ENCODE data around the gene COLEC11. TPM values are rescaled to one million over a fixed set of nuclear protein-coding genes. Genes with fewer than 3 reads are reported as not detected.

The COLEC11 gene
- polyA plus RNA-seq, 1 experiment: 0.15 TPM

DNA sequence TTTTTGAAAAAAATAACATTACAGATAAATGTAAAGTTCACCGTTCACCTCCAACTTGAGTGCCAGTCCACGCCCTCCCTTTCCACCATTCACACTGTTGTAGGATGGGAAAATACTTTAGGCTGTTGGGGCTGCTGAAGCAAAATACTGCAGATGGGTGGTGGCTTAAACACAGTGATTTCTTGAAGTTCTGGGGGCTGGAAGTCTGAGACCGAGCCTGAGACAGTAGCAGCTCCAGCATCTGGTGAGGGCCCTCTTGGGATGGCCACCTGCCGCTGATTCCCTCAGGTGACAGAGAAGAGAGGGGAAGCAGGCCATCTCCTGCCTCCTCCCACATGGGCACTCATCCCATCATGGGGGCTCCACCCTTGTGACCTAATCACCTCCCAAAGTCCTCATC lies 80.8 kb downstream of the COLEC11 start:
- H3K36me3 ChIP-seq (ENCODE audit: control insufficient read depth, insufficient read depth, low read length): no peaks in the 10 kb centered on the region
- ChIA-PET CTCF (no interaction called here), POLR2A (no interaction called here)
- no peak overlapping the region for H3K4me3 ChIP-seq (ENCODE audit: low read depth, low read length)
- TF ChIP-seq, protein P1, sequence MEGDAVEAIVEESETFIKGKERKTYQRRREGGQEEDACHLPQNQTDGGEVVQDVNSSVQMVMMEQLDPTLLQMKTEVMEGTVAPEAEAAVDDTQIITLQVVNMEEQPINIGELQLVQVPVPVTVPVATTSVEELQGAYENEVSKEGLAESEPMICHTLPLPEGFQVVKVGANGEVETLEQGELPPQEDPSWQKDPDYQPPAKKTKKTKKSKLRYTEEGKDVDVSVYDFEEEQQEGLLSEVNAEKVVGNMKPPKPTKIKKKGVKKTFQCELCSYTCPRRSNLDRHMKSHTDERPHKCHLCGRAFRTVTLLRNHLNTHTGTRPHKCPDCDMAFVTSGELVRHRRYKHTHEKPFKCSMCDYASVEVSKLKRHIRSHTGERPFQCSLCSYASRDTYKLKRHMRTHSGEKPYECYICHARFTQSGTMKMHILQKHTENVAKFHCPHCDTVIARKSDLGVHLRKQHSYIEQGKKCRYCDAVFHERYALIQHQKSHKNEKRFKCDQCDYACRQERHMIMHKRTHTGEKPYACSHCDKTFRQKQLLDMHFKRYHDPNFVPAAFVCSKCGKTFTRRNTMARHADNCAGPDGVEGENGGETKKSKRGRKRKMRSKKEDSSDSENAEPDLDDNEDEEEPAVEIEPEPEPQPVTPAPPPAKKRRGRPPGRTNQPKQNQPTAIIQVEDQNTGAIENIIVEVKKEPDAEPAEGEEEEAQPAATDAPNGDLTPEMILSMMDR (IDR thresholded peaks at IDR 0.05; ENCODE audit: insufficient read depth, low read depth, low read length): no peak
- no peak for DNase-seq (ENCODE audit: low read depth)
- H3K27me3 ChIP-seq (ENCODE audit: control insufficient read depth, insufficient read depth, low read length): no peaks in the 10 kb centered on the region

- ChIA-PET CTCF (no interaction called here), POLR2A (no interaction called here)
- Histone ChIP-seq H3K27me3 (ENCODE audit: control insufficient read depth, insufficient read depth, low read length) (no peaks in the 10 kb centered on the region), H3K4me3 (ENCODE audit: low read depth, low read length) (no peak overlapping the region), H3K36me3 (ENCODE audit: control insufficient read depth, insufficient read depth, low read length) (no peaks in the 10 kb centered on the region)
- TF ChIP-seq, protein P1 (IDR thresholded peaks at IDR 0.05; ENCODE audit: insufficient read depth, low read depth, low read length): no peak
- no peak for DNase-seq (ENCODE audit: low read depth)
Observed at GRCh38 chr2:3677436-3677835, 82.5 kb downstream of the COLEC11 start.

DNA sequence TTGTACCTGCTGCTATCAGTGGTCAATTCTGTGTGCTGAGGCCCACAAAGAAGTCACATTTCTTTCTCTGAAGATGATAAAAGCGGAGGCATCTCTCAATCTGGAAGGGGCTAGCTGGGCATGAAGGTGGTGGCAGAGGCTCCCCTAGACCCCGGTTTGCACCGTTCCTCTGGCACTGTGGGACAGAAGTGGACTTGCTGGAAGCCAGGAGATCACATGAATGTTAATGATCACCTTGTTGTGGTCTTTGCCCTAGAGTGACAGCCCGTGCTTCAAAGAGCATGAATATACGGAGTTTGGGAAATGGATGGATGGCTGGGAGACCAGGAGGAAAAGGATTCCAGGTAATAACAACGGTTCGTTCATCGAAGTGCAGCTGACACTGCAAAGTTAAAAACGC lies 83.3 kb downstream of the COLEC11 start:
- ChIA-PET POLR2A (no interaction called here), CTCF (no interaction called here)
- H3K4me3 ChIP-seq (ENCODE audit: low read depth, low read length): no peak overlapping the region
- no peak for DNase-seq (ENCODE audit: low read depth)
- TF ChIP-seq, protein P1 (IDR thresholded peaks at IDR 0.05; ENCODE audit: insufficient read depth, low read depth, low read length): no peak
- H3K27me3 ChIP-seq (ENCODE audit: control insufficient read depth, insufficient read depth, low read length): no peaks in the 10 kb centered on the region
- H3K36me3 ChIP-seq (ENCODE audit: control insufficient read depth, insufficient read depth, low read length): no peaks in the 10 kb centered on the region

DNA sequence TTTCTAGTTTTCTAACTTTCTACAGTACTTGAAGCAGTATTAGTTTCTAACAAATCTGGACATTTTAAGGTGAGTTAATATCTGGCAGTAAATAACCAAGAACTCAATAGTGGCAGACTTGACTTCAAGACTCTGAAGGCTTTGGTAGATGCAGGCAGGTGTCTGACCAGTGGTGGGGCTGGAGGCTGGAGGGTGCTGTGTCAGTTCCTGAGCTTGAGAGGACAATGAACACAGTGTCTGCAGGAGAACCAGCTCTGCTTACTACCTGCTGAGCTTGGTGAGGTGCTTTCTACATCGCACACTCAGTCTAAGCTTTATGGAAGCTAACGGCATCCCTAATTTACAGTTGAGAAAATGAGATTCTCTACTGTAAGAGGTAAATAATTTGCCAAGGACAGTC lies 84.3 kb downstream of the COLEC11 start:
- no peaks in the 10 kb centered on the region for H3K36me3 ChIP-seq (ENCODE audit: control insufficient read depth, insufficient read depth, low read length)
- ChIA-PET CTCF (no interaction called here), POLR2A (no interaction called here)
- H3K4me3 ChIP-seq (ENCODE audit: low read depth, low read length): no peak overlapping the region
- no peak for DNase-seq (ENCODE audit: low read depth)
- no peaks in the 10 kb centered on the region for H3K27me3 ChIP-seq (ENCODE audit: control insufficient read depth, insufficient read depth, low read length)
- TF ChIP-seq, protein P1 (IDR thresholded peaks at IDR 0.05; ENCODE audit: insufficient read depth, low read depth, low read length): no peak

DNA sequence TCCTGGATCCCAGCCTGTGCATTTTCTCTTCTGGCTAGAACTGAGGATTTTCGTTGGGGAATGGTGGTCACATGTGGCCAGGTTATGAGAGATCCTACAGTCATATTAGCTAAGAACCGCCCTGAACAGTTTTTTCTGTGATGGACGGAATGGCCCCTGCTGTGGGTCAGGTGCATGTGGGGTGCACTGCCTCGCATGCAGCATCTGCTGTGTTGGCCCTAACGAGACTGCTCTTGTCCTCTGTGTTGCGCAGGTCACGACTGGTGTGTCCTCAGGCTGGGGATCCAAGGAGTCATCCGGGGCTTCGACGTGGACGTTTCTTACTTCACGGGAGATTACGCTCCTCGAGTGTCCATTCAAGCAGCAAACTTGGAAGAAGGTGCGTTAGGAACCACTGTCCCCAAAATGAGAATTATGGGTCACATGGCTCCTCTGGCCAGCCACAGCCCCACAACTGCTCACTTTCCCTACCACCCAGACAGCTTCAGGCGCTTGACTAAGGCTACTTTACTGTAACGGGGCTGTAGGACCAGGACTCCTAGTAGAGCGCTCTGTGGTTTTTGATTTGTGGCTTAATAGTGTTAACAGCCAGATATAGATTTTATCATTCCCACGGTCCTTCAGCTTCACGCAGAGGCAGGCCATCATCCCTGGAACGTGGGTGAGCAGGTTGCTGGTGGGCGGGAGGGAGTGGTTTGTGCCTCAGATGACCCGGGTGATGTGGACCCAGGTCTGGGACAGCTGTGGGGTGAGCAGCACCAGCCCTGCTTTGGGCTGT lies 84.9 kb downstream of the COLEC11 start:
- CTCF ChIA-PET: no interaction called here
- POLR2A ChIA-PET: no interaction called here
- no peaks in the 10 kb centered on the region for H3K36me3 ChIP-seq (ENCODE audit: control insufficient read depth, insufficient read depth, low read length)
- TF ChIP-seq, protein P1 (IDR thresholded peaks at IDR 0.05; ENCODE audit: insufficient read depth, low read depth, low read length): no peak
- DNase-seq (ENCODE audit: low read depth): no peak
- no peak overlapping the region for H3K4me3 ChIP-seq (ENCODE audit: low read depth, low read length)
- H3K27me3 ChIP-seq (ENCODE audit: control insufficient read depth, insufficient read depth, low read length): no peaks in the 10 kb centered on the region

All from BJ (cell line).